Osteocyte (in vitro differentiated cells): ENCODE data around the gene FAM151B. TPM values are rescaled to one million over a fixed set of nuclear protein-coding genes. Genes with fewer than 3 reads are reported as not detected.

ENCODE experiments used
- DNase-seq: peaks from one replicate; pipeline ENCODE4 v3.0.0; 2021; ENCODE audit warnings: mixed read lengths; ENCODE audit not compliant: unreplicated experiment; ENCODE audit errors: extremely low spot score
- H3K27ac Mint-ChIP-seq: one replicate; pipeline ENCODE4 v1.8.0; 2021; ENCODE audit warnings: mild to moderate bottlenecking, mixed read lengths; ENCODE audit not compliant: unreplicated experiment
- H3K27me3 Mint-ChIP-seq: one replicate; pipeline ENCODE4 v1.8.0; 2021; ENCODE audit warnings: mixed read lengths; ENCODE audit not compliant: unreplicated experiment
- H3K36me3 Mint-ChIP-seq: one replicate; pipeline ENCODE4 v1.8.0; 2021; ENCODE audit warnings: mixed read lengths; ENCODE audit not compliant: unreplicated experiment
- H3K4me1 Mint-ChIP-seq: one replicate; pipeline ENCODE4 v1.8.0; 2021; ENCODE audit warnings: mixed read lengths; ENCODE audit not compliant: unreplicated experiment
- H3K4me3 Mint-ChIP-seq: one replicate; pipeline ENCODE4 v1.8.0; 2021; ENCODE audit warnings: mild to moderate bottlenecking, moderate library complexity, mixed read lengths; ENCODE audit not compliant: unreplicated experiment
- H3K9me3 Mint-ChIP-seq: one replicate; pipeline ENCODE4 v1.8.0; 2021; ENCODE audit warnings: mixed read lengths; ENCODE audit not compliant: unreplicated experiment
- long read RNA-seq: library from polyadenylated mRNA; unstranded; transcript quantifications from one replicate; pipeline ENCODE4 v2.0.0, GENCODE V29; 2021
- total RNA-seq: library from RNA; stranded (reverse); gene quantifications from 2 replicates; pipeline ENCODE4 v1.2.1, GENCODE V29; 2021
- TF ChIP-seq, protein P1 (sequence below): fragments of 200-600 bp; sonication (generic); IDR thresholded peaks from 2 replicates; pipeline ENCODE4 v1.5.0; 2021; ENCODE audit warnings: antibody characterized with exemption, mild to moderate bottlenecking, moderate library complexity

The FAM151B gene, protein sequence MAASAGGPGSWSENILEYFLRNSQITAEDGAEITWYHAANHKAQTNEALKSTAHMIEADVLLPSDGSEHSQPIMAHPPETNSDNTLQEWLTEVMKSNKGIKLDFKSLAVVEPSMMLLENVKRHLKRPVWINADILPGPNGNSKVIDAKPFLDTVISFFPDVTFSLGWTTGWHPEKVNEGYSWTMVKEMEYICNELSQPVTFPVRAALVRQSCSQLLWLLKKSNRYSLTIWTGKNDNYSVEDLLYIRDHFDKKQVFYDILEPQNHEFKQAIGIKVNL
- 4.9 and 5.9 TPM in 2 replicates for total RNA-seq
- long read RNA-seq, transcript FAM151B-201 (6 exons, 1,717 nt) = major isoform, 5 of 10 reads
- long read RNA-seq, partial matches to known transcripts = 1 of 10 reads
- long read RNA-seq, other reads (novel, unspliced or antisense) = 4 of 10 reads

DNA sequence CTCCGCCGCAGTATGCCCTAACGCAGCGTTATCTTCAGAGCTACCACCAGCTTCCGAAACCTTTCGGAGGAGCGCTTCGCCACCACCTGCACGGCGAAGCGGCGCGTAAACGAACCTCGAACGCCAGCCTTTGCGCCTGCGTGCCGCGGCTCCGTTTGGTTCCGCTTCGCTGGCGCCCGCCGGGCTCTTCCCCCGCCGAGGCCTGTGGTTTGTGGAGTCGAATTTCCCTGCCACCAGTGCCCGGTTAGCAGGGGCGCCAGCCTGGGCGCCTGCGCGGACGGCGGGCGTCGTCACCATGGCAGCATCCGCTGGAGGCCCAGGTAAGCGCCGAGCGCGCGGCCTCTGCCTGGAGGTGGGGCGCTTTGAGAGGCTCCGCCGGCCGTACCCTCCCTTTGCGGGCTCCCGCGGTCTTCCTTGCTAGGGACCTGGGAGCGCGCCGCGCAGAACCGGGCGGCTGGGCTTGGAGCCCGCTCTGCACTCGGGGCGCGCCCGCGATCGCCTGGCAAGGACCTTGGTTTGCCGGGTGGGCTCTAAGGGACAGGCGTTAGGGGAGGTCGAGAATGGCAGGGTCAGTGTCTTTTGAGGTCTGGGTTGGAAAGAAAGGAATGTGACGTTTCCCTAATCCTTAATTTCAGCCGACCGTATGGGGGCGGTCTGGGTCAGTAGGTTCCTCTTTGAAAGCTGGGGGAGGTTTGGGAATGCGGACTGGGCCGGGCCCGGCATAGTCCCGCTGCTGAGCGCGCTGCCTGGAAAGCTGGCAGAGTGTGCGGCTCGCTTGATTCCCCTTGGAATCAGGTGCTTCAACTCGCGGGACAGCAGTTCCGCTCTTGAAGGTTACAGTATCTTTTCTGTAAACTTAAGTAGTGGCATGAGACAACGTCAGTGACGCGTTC, at the start of gene FAM151B:
Gene FAM151B (plus strand): TSS at position 272 of the 893 bp plus-strand sequence. CDS start 24 bp downstream, at position 296.
- peak within 1 kb of the TSS; percentile 91 for H3K27ac Mint-ChIP-seq
- TF ChIP-seq, protein P1, sequence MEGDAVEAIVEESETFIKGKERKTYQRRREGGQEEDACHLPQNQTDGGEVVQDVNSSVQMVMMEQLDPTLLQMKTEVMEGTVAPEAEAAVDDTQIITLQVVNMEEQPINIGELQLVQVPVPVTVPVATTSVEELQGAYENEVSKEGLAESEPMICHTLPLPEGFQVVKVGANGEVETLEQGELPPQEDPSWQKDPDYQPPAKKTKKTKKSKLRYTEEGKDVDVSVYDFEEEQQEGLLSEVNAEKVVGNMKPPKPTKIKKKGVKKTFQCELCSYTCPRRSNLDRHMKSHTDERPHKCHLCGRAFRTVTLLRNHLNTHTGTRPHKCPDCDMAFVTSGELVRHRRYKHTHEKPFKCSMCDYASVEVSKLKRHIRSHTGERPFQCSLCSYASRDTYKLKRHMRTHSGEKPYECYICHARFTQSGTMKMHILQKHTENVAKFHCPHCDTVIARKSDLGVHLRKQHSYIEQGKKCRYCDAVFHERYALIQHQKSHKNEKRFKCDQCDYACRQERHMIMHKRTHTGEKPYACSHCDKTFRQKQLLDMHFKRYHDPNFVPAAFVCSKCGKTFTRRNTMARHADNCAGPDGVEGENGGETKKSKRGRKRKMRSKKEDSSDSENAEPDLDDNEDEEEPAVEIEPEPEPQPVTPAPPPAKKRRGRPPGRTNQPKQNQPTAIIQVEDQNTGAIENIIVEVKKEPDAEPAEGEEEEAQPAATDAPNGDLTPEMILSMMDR = peak; percentile 33
- peak; percentile 95 for DNase-seq
- H3K4me3 Mint-ChIP-seq = peak within 1 kb of the TSS; percentile 97
- peaks cover 20% of the 10 kb centered on the region for H3K36me3 Mint-ChIP-seq
- H3K4me1 Mint-ChIP-seq = peaks cover 23% of the 10 kb centered on the region
- no peaks in the 10 kb centered on the region for H3K27me3 Mint-ChIP-seq
- H3K9me3 Mint-ChIP-seq = peaks cover 6% of the 10 kb centered on the region

DNA sequence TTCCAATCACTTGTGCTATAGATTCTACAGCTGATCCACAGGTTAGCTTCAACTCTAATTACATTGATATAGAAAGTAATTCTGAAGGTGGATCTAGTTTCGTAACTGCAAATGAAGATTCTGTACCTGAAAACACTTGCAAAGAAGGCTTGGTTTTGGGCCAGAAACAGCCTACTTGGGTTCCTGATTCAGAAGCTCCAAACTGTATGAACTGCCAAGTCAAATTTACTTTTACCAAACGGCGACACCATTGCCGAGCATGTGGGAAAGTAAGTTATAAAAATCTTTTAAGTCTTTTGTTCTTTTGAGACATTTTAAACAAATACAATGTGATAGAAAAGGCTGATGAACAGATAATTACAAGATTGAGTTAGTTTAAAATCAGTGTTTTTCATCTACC, 49.2 kb upstream of the FAM151B start:
- Mint-ChIP-seq H3K4me1 (no peaks in the 10 kb centered on the region), H3K27me3 (no peaks in the 10 kb centered on the region), H3K36me3 (peaks cover 55% of the 10 kb centered on the region), H3K4me3 (no peak overlapping the region), H3K9me3 (peaks cover 5% of the 10 kb centered on the region), H3K27ac (no peak overlapping the region)
- TF ChIP-seq, protein P1 = no peak
- no peak for DNase-seq

DNA sequence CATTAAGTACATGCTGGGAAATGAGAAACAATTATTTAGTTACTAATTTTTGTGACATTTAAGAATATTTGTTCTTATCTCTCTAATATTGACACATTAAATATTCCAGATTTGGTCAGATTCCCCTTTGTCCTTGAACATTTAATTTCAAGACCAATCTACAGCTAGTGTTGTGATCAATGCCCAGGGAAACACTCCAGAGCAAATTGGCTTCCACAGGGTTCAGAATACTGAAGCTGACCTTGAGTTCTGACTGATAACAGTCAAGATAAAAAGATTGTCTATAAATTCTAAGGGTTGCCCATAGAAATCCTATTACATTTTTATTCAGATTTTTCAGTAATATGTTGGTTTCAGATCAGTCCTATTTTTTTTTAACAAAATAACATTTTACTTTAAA, 48.7 kb upstream of the FAM151B start:
- Mint-ChIP-seq H3K36me3 (peaks cover 53% of the 10 kb centered on the region), H3K9me3 (peaks cover 5% of the 10 kb centered on the region), H3K4me1 (no peaks in the 10 kb centered on the region)

DNA sequence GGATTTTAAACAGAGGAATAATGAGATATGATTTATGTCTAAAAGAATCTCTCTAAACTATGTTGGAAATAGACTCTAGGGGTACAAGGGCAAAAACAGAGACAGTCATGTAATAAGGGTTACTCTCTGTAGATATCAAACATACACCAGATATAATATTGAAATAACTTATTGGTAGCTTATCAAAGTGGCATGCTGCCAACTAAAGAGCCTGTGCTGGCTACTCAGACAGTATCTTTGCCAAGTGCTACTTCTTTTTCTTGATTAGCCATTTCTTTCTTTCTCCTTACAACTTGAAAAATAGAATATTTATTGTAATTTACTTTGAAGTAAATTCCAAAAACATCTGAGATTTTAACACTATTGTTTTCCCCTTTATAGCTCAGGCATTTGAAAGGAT, 45.2 kb upstream of the FAM151B start:
- TF ChIP-seq, protein P1 = no peak
- Mint-ChIP-seq H3K27ac (no peak overlapping the region), H3K27me3 (no peaks in the 10 kb centered on the region), H3K36me3 (peaks cover 37% of the 10 kb centered on the region), H3K4me1 (no peaks in the 10 kb centered on the region), H3K4me3 (no peak overlapping the region), H3K9me3 (no peaks in the 10 kb centered on the region)
- DNase-seq = no peak

More for the DNA sequence above, 48.7 kb upstream of the FAM151B start:
- Mint-ChIP-seq H3K4me3 (no peak overlapping the region), H3K27me3 (no peaks in the 10 kb centered on the region), H3K27ac (no peak overlapping the region)
- TF ChIP-seq, protein P1 = no peak
- no peak for DNase-seq

DNA sequence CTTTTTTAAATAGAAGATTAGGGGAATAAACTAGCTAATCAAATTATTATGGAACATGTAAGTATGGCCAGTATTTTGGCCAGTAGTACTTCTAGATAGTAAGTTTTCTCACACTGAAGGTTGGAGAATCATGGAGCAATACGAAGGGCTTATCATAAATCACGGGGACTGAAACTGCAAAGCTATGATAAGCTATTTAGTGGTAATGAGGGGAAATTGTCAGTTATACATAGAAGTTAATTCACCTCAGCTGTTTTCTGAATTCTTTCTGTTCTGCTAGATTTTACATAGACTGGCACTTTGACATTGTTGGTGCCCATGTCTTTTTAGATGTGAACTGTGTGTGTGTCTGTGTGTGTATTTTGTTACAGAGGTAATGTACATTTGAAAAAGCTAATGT, 34.5 kb upstream of the FAM151B start:
- H3K27me3 Mint-ChIP-seq = no peaks in the 10 kb centered on the region
- TF ChIP-seq, protein P1 = no peak
- no peak overlapping the region for H3K4me3 Mint-ChIP-seq
- no peak overlapping the region for H3K27ac Mint-ChIP-seq
- DNase-seq = no peak
- H3K9me3 Mint-ChIP-seq = no peaks in the 10 kb centered on the region
- peaks cover 31% of the 10 kb centered on the region for H3K36me3 Mint-ChIP-seq
- H3K4me1 Mint-ChIP-seq = no peaks in the 10 kb centered on the region
